ENCODE data around the gene MAFB. TPM values are rescaled to one million over a fixed set of nuclear protein-coding genes. Genes with fewer than 3 reads are reported as not detected.
A peak's percentile ranks its signal among the peaks of the same experiment; 100 is the strongest.

Gene MAFB
- total RNA-seq, 1 experiment from 2014 or later, result 0.88 TPM

- H3K36me3 Mint-ChIP-seq (ENCODE audit: insufficient read depth, unreplicated experiment), result peaks cover 16% of the 10 kb centered on the region
- ChIA-PET CTCF (interaction anchor here (0.6 to 3.8 kb wide), 18 partner anchors 12 to 1658 kb away, joined by 3 to 33 read pairs (median 4); no protein-coding TSS in a partner anchor), POLR2A (interaction anchor here (0.5 to 1.5 kb wide), 11 partner anchors 10 to 929 kb away, joined by 3 to 7 read pairs (median 4); partner anchors contain the start of gene ZHX3)
- Histone ChIP-seq H3K27me3 (replicated peaks; ENCODE audit: control insufficient read depth, insufficient read depth, low read length) (peaks cover 16% of the 10 kb centered on the region), H3K9me3 (no peaks in the 10 kb centered on the region), H3K4me3 (ENCODE audit: low read depth, low read length) (peak overlapping the region; percentile 68), H3K4me1 (peaks cover 14% of the 10 kb centered on the region), H3K36me3 (ENCODE audit: control insufficient read depth, insufficient read depth, low read length) (no peaks in the 10 kb centered on the region)
- no peak for TF ChIP-seq CTCF (IDR thresholded peaks at IDR 0.05; ENCODE audit: insufficient read depth in 1 of 2, low read depth in 1 of 2, low read length in 1 of 2, severe bottlenecking in 1 of 2, unreplicated experiment in 1 of 2)
- no peak overlapping the region for H3K27ac Mint-ChIP-seq (ENCODE audit: unreplicated experiment)
- no TSS peak for BruUV-seq (replicated peaks)
- intact Hi-C loops (cut with micrococcal nuclease; ENCODE audit: unreplicated experiment), result loop anchor here (1.0 to 10.0 kb wide), 4 partner anchors 18 to 528 kb away; no protein-coding TSS in a partner anchor
- peaks cover 45% of the 10 kb centered on the region for H3K27me3 Mint-ChIP-seq (ENCODE audit: insufficient read depth, unreplicated experiment)
- H3K9me3 Mint-ChIP-seq (ENCODE audit: unreplicated experiment), result no peaks in the 10 kb centered on the region
- H3K4me1 Mint-ChIP-seq (ENCODE audit: low read depth, unreplicated experiment), result no peaks in the 10 kb centered on the region
- peak overlapping the region; percentile 81 for H3K4me3 Mint-ChIP-seq (ENCODE audit: unreplicated experiment)
- DNase-seq, result no peak
Measured at GRCh38 chr20:40688129-40689099, 622 bp downstream of the MAFB start.

DNA sequence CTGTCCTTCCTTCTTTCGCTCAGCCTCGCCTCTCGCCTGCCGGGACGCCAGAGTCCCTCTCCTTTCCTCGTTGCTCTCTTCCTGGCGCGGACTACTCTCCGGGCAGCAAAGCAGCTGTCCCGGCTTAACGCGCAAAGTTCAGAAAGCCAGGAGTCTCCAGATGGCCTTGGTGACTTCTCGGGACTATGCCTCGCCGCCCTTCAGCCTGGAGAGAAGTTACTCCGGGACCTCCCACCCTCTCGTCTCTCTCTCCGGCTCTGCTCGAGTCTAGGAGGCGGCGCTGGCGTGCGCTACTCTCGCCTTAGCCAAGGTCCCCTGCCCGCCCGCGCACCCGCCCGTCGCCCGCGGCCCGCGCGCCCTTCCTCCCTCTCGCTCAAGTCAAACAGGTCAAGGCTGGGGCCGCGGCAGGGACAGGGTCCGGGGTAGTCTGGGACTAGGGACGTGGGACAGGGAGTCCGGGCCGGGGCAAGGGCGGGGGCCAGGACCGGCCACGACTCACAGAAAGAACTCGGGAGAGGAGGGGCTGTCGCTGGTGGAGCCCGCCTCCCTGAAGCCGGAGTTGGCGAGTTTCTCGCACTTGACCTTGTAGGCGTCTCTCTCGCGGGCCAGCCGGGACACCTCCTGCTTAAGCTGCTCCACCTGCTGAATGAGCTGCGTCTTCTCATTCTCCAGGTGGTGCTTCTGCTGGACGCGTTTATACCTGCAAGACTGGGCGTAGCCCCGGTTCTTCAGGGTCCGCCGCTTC is 1.5 kb downstream of the MAFB start:
- peaks cover 13% of the 10 kb centered on the region for H3K27me3 ChIP-seq (replicated peaks; ENCODE audit: control insufficient read depth, insufficient read depth, low read length)

More for the DNA sequence above, 1.5 kb downstream of the MAFB start:
- peaks cover 16% of the 10 kb centered on the region for H3K36me3 Mint-ChIP-seq (ENCODE audit: insufficient read depth, unreplicated experiment)
- H3K27me3 Mint-ChIP-seq (ENCODE audit: insufficient read depth, unreplicated experiment), result peaks cover 42% of the 10 kb centered on the region
- H3K4me3 Mint-ChIP-seq (ENCODE audit: unreplicated experiment), result peak overlapping the region; percentile 81
- intact Hi-C loops (cut with micrococcal nuclease; ENCODE audit: unreplicated experiment), result loop anchor here (10.0 kb wide), 1 partner anchor 243 kb away; no protein-coding TSS in a partner anchor
- ChIA-PET CTCF (interaction anchor here (0.6 to 3.8 kb wide), 4 partner anchors 13 to 151 kb away, joined by 3 to 33 read pairs (median 8); no protein-coding TSS in a partner anchor), POLR2A (no interaction called here)
- no peak for TF ChIP-seq CTCF (IDR thresholded peaks at IDR 0.05; ENCODE audit: insufficient read depth in 1 of 2, low read depth in 1 of 2, low read length in 1 of 2, severe bottlenecking in 1 of 2, unreplicated experiment in 1 of 2)
- peak; percentile 57 to 64 for DNase-seq
- no peaks in the 10 kb centered on the region for H3K9me3 ChIP-seq
- H3K4me3 ChIP-seq (ENCODE audit: low read depth, low read length), result peak overlapping the region; percentile 21
- no peaks in the 10 kb centered on the region for H3K4me1 Mint-ChIP-seq (ENCODE audit: low read depth, unreplicated experiment)
- no peak overlapping the region for H3K27ac Mint-ChIP-seq (ENCODE audit: unreplicated experiment)
- H3K36me3 ChIP-seq (ENCODE audit: control insufficient read depth, insufficient read depth, low read length), result no peaks in the 10 kb centered on the region
- BruUV-seq (replicated peaks), result no TSS peak
- H3K4me1 ChIP-seq, result peaks cover 14% of the 10 kb centered on the region
- no peaks in the 10 kb centered on the region for H3K9me3 Mint-ChIP-seq (ENCODE audit: unreplicated experiment)

All from Caco-2 (cell line).